HG03571 (cell line): ENCODE measurements around the gene RAB6C.
"Not testable (repeated sequence)": the region's sequence is repeated elsewhere in the genome, so short reads cannot be mapped to it uniquely, and the experiment has no call there.

ENCODE experiments used
- ATAC-seq: cut with Tn5 transposase; IDR thresholded peaks from one replicate; pipeline ENCODE4 v1.9.1; 2021; ENCODE audit not compliant: unreplicated experiment

RAB6C gene

GRCh38 chr2:129993151-129993550 lies 13.7 kb downstream of the RAB6C start:
- not testable (repeated sequence) for ATAC-seq

GRCh38 chr2:129996657-129997237 lies 17.3 kb downstream of the RAB6C start:
- not testable (repeated sequence) for ATAC-seq

- not testable (repeated sequence) for ATAC-seq
These were observed 19.3 kb downstream of the RAB6C start for GRCh38 chr2:129998771-129999170.

- not testable (repeated sequence) for ATAC-seq
These were observed 26.4 kb downstream of the RAB6C start for GRCh38 chr2:130005862-130006261.

- not testable (repeated sequence) for ATAC-seq
These were observed 37.2 kb downstream of the RAB6C start for GRCh38 chr2:130016701-130017100.

GRCh38 chr2:130019402-130019801 lies 39.9 kb downstream of the RAB6C start:
- ATAC-seq: no peak

GRCh38 chr2:130020069-130020468 lies 40.6 kb downstream of the RAB6C start:
- not testable (repeated sequence) for ATAC-seq

GRCh38 chr2:130025931-130026330 lies 46.5 kb downstream of the RAB6C start:
- ATAC-seq: not testable (repeated sequence)
